ENCODE data around the gene MAL.

MAL gene

GRCh38 chr2:95025406-95026319, at the start of gene MAL:
TSS of gene MAL (plus strand) at chr2:95025708. CDS start at chr2:95025793, 85 bp downstream.
- DNase-seq, result peak; percentile 44

GRCh38 chr2:94977826-94978225, 47.7 kb upstream of the MAL start:
- no peak for DNase-seq

DNA sequence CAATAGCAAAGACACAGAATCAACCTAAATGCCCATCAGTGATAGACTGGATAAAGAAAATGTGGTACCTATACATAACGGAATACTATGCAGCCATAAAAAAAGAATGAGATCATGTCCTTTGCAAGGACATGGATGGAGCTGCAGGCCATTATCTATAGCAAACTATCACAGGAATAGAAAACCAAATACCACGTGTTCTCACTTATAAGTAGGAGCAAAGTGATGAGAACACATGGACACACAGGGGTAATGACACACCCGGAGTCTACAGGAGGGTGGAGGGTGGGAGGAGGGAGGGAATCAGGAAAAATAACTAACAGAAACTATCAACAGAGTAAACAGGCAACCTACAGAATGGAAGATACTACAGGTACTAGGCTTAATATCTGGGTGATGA, 46.6 kb upstream of the MAL start:
- no peak for DNase-seq

- no peak for DNase-seq
Measured at GRCh38 chr2:94979406-94980375, 45.8 kb upstream of the MAL start.

DNA sequence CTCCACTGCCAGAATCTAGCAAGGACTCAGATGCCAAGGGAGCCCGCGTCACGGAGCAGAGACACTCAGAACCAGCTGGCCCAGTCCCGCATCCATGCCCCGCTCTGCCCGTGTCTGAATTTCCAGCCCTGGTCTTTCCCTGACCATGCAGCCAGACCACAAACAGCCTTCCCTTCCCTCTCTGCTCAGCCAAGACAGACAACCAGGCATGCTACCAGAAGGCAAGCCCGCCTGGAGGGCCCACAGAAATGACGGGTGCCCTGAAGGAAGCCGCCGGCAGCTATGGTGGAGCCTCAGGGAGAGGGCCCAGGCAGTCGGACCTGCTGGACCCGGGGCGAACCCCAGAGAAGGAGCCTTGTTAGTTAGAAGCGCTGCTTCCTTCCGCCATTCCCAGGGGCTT, 45.1 kb upstream of the MAL start:
- DNase-seq, result no peak

- no peak for DNase-seq
Measured at GRCh38 chr2:94982156-94982555, 43.4 kb upstream of the MAL start.

DNA sequence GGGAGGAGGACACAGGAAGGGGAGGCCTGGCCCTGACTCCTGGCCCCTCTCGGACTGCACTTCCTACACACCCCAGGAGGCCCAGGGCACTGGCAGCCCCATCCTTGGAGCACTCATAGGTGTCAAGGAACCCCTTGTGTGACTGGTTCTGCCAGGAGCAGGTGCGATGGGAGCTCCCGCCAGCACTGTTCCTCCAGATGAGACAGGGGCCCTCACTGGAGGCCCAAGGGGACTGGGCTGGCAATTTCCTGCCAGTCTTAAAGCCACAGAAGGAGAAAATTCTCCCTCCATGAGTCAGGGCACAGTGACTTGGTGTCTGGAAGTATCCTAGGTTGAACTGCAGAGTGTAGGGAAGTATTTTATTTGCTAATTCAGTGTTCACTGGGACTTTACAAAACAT, 42.8 kb upstream of the MAL start:
- no peak for DNase-seq

GRCh38 chr2:94984964-94985575, 40.4 kb upstream of the MAL start:
- DNase-seq, result no peak

DNA sequence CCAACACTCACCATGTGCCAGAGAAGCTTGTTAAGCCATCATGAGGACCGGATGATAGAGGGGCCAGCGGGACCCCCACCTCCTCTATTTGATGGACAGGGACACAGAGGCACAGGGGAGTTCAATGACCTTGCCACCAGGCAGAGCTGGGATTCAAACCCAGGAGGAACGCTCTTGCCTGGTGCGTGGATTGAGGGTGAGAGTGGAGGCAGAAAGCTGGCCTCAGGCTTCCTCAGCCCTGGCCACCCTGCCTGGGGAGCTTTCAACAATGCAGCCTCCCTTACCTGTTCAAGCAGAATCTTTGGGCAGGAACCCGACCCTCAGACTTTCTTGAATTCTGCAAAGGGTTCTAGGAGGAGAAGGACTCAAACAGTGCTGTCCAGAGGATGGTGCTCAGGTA, 39.9 kb upstream of the MAL start:
- DNase-seq, result no peak

GRCh38 chr2:94986392-94986963, 39.0 kb upstream of the MAL start:
- peak; percentile 9 for DNase-seq

- DNase-seq, result no peak
Measured at GRCh38 chr2:94987074-94988020, 38.2 kb upstream of the MAL start.

GRCh38 chr2:94990956-94991355, 34.6 kb upstream of the MAL start:
- no peak for DNase-seq

DNA sequence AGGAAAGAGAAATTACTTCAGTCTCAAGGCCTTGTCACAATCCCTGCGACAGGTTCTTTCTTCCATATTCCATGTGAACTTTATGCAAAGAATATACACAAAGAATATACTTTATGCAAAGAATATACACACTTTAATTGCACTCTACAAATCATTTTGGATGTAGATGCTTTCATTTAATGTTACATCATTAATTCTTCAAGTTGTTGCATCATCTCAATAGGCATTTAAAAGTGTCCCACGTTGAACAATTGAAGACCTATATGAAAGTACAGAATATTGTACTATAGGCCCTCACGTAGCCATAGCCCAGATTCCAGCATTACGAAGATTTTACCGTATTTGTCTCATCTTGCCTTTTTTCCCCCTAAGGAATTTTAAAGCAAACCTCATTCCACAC, 33.1 kb upstream of the MAL start:
- DNase-seq, result no peak

GRCh38 chr2:94993176-94994062, 32.1 kb upstream of the MAL start:
- DNase-seq, result no peak

DNA sequence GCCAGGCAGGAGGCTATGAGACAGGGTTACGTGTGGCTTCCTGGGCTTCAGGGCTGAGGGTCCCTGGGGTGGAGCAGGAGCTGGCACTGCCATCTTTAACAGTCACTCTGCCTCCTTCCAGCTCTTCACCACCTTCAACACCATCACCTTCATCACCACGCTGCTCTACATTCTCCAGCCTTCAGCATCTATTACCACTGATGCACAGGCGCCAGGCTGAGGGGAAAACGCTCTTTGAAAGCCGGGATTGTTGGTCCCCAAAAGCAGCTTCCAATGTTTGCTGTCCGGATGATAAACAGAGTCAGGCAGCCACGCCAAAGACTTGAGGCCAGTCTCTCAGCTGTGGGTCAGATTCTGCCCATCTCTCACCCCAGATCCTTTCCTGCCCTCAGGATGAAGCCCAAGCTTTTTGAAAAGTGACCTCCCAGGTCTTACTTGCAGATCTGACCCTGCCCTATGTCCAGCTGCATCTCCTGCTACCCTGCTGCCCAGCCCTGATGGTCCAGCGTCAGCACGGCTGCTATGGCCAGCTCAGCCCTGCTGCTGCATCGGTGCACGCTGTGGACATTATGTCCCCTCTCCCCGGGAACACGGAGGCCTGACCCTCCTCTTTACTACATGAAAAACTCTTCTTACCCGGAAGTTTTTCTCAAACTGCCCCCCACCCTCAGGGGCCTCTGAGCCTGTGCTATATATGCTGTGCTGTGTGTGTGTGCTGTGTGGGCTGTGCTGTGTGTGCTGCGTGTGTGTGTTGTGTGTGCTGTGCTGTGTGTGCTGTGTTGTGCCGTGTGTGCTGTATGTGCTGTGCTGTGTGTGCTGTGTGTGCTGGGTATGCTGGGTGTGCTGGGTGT, 31.2 kb upstream of the MAL start:
- no peak for DNase-seq

- DNase-seq, result no peak
Measured at GRCh38 chr2:94994914-94995552, 30.5 kb upstream of the MAL start.

- no peak for DNase-seq
Measured at GRCh38 chr2:94995553-94996304, 29.8 kb upstream of the MAL start.

Data from activated T-cell treated with anti-CD3 and anti-CD28 coated beads for 4 hours (primary cell).